Panc1 (cell line): ENCODE data around the gene CIAO2B.
"Not testable (repeated sequence)": the region's sequence is repeated elsewhere in the genome, so short reads cannot be mapped to it uniquely, and the experiment has no call there.

Experiments
- CTCF ChIP-seq: fragments of 450-650 bp; IDR thresholded peaks from 2 replicates; pipeline ENCODE4 v1.5.1; 2017; ENCODE audit warnings: mild to moderate bottlenecking
- POLR2AphosphoS5 ChIP-seq: IDR thresholded peaks from 2 replicates; pipeline ENCODE4 v1.6.1; 2012; ENCODE audit warnings: mild to moderate bottlenecking, low read depth, low read length, moderate library complexity

- TF ChIP-seq CTCF, POLR2AphosphoS5: not testable (repeated sequence)
Observed at GRCh38 chr16:66956154-66956457, 21.9 kb upstream of the CIAO2B start.
